NOMO-1 (cell line): ENCODE measurements around the gene GABBR2.
"Not testable (repeated sequence)": the region's sequence is repeated elsewhere in the genome, so short reads cannot be mapped to it uniquely, and the experiment has no call there.

Source experiments
- DNase-seq, 2 experiments: peaks; one replicate each; lab custom pipeline; 2025; ENCODE audit not compliant: unreplicated experiment in 2 of 2; lab: John Stamatoyannopoulos, UW

Gene GABBR2

GRCh38 chr9:98311541-98311940 is 397.2 kb downstream of the GABBR2 start:
- no peak for DNase-seq

GRCh38 chr9:98310752-98311392 is 397.9 kb downstream of the GABBR2 start:
- DNase-seq: no peak

GRCh38 chr9:98306384-98307145 is 402.2 kb downstream of the GABBR2 start:
- no peak for DNase-seq

- no peak for DNase-seq
Observed at GRCh38 chr9:98304381-98304780, 404.4 kb downstream of the GABBR2 start.

- no peak for DNase-seq
Observed at GRCh38 chr9:98303633-98304125, 405.1 kb downstream of the GABBR2 start.

- no peak for DNase-seq
Observed at GRCh38 chr9:98302938-98303632, 405.6 kb downstream of the GABBR2 start.

GRCh38 chr9:98302150-98302549 is 406.6 kb downstream of the GABBR2 start:
- DNase-seq: no peak

- DNase-seq: no peak
Observed at GRCh38 chr9:98300611-98301010, 408.1 kb downstream of the GABBR2 start.

GRCh38 chr9:98298476-98298875 is 410.3 kb downstream of the GABBR2 start:
- DNase-seq: no peak

- no peak for DNase-seq
Observed at GRCh38 chr9:98295824-98296223, 412.9 kb downstream of the GABBR2 start.

- no peak for DNase-seq
Observed at GRCh38 chr9:98291820-98292219, 416.9 kb downstream of the GABBR2 start.

- DNase-seq: no peak
Observed at GRCh38 chr9:98290411-98290810, 418.3 kb downstream of the GABBR2 start.

GRCh38 chr9:98289614-98290201 is 419.0 kb downstream of the GABBR2 start:
- no peak for DNase-seq

GRCh38 chr9:98288881-98289280 is 419.9 kb downstream of the GABBR2 start:
- DNase-seq: no peak

- no peak for DNase-seq
Observed at GRCh38 chr9:98287384-98287783, 421.4 kb downstream of the GABBR2 start.

GRCh38 chr9:98285446-98285845 is 423.3 kb downstream of the GABBR2 start:
- DNase-seq: no peak

GRCh38 chr9:98284754-98285153 is 424.0 kb downstream of the GABBR2 start:
- no peak for DNase-seq

GRCh38 chr9:98283143-98283542 is 425.6 kb downstream of the GABBR2 start:
- DNase-seq: not testable (repeated sequence)

- no peak for DNase-seq
Observed at GRCh38 chr9:98281281-98281680, 427.5 kb downstream of the GABBR2 start.

GRCh38 chr9:98280574-98280973 is 428.2 kb downstream of the GABBR2 start:
- DNase-seq: no peak

GRCh38 chr9:98280162-98280561 is 428.6 kb downstream of the GABBR2 start:
- DNase-seq: no peak
